Esophagus (tissue), 2 donors: ENCODE data around the gene DCTN2. TPM values are rescaled to one million over a fixed set of nuclear protein-coding genes. Genes with fewer than 3 reads are reported as not detected.

ENCODE experiments used
- H3K27ac ChIP-seq, 2 donors: one replicate each; pipeline ENCODE4 v1.5.1; 2013; ENCODE audit warnings: low read depth in 2 of 2, mild to moderate bottlenecking in 2 of 2, inconsistent platforms in 1 of 2, low read length in 1 of 2, moderate library complexity in 1 of 2
- H3K27me3 ChIP-seq, 2 donors: one replicate each; pipeline ENCODE4 v1.6.1; 2013; ENCODE audit warnings: low read length in 2 of 2, control low read depth in 1 of 2, mild to moderate bottlenecking in 1 of 2; ENCODE audit not compliant: insufficient read depth in 2 of 2, control insufficient read depth in 1 of 2
- H3K36me3 ChIP-seq, 2 donors: one replicate each; pipeline ENCODE4 v1.6.1; 2013; ENCODE audit warnings: low read length in 1 of 2; ENCODE audit not compliant: control insufficient read depth in 2 of 2, insufficient read depth in 2 of 2
- H3K4me1 ChIP-seq, 2 donors: one replicate each; pipeline ENCODE4 v1.6.1; 2013; ENCODE audit warnings: low read length in 1 of 2; ENCODE audit not compliant: control insufficient read depth in 2 of 2, insufficient read depth in 2 of 2
- H3K4me3 ChIP-seq, 2 donors: one replicate each; pipeline ENCODE4 v1.5.1; 2013; ENCODE audit warnings: low read length in 2 of 2, mild to moderate bottlenecking in 2 of 2, low read depth in 1 of 2, moderate library complexity in 1 of 2
- H3K9me3 ChIP-seq, 2 donors: one replicate each; pipeline ENCODE4 v1.6.1; 2013; ENCODE audit warnings: mild to moderate bottlenecking in 2 of 2, low read depth in 1 of 2, low read length in 1 of 2, moderate library complexity in 1 of 2; ENCODE audit not compliant: control insufficient read depth in 2 of 2, insufficient read depth in 1 of 2
- WGBS, 2 donors: extraction: QIAGEN DNeasy Blood & Tissue Kit; methylation state at CpG; one replicate each; pipeline ENCODE4 v1.1.7; 2013; 5-methylcytosine and 5-hydroxymethylcytosine counted together
- polyA plus RNA-seq, 2 donors: library from polyadenylated mRNA; stranded (reverse); fragments of 200-250 nt; gene quantifications; one replicate each; pipeline ENCODE4 v1.2.3, GENCODE V29; 2013
- donor health status: healthy with polysubstance abuse.
- donor health status: Bipolar disorder and iron deficiency.

The DCTN2 gene
- polyA plus RNA-seq, 2 donors, result 77.4 to 159 TPM

GRCh38 chr12:57488402-57489156 is 58.4 kb downstream of the DCTN2 start:
- Histone ChIP-seq H3K9me3 (no peaks in the 10 kb centered on the region), H3K27me3 (no peaks in the 10 kb centered on the region), H3K36me3 (peaks cover 5 to 10% of the 10 kb centered on the region in 2 donors), H3K4me1 (peaks cover 6 to 8% of the 10 kb centered on the region in 2 donors), H3K4me3 (peak overlapping the region; percentile 72 to 91), H3K27ac (peak overlapping the region; percentile 54 to 72)
- WGBS, 2 donors, result 27 to 30% methylated on average over 11 of the region's 11 CpGs

- H3K27ac ChIP-seq, result peak within 1 kb of the TSS; percentile 54 to 72
- peaks cover 5 to 10% of the 10 kb centered on the region in 2 donors for H3K36me3 ChIP-seq
- H3K9me3 ChIP-seq, result no peaks in the 10 kb centered on the region
- peaks cover 6 to 8% of the 10 kb centered on the region in 2 donors for H3K4me1 ChIP-seq
- H3K27me3 ChIP-seq, result no peaks in the 10 kb centered on the region
- 5 to 7% methylated on average over 46 to 47 of the region's 47 CpGs for WGBS, 2 donors
- peak within 1 kb of the TSS; percentile 72 to 91 for H3K4me3 ChIP-seq
Measured at GRCh38 chr12:57487597-57488401, 59.2 kb downstream of the DCTN2 start, which contains the start of gene MARS1. MARS1 (plus strand) TSS chr12:57488068; CDS start chr12:57488091, 23 bp downstream.

- Histone ChIP-seq H3K27me3 (no peaks in the 10 kb centered on the region), H3K36me3 (peaks cover 5 to 10% of the 10 kb centered on the region in 2 donors), H3K27ac (no peak overlapping the region), H3K9me3 (no peaks in the 10 kb centered on the region), H3K4me1 (peaks cover 6 to 8% of the 10 kb centered on the region in 2 donors), H3K4me3 (no peak overlapping the region)
- 84 to 86% methylated on average over 27 of the region's 27 CpGs for WGBS, 2 donors
Measured at GRCh38 chr12:57487055-57487596, 59.9 kb downstream of the DCTN2 start.

GRCh38 chr12:57485695-57486094 is 61.3 kb downstream of the DCTN2 start:
- H3K27ac ChIP-seq, result no peak overlapping the region
- H3K27me3 ChIP-seq, result peaks cover 0 to 2% of the 10 kb centered on the region in 2 donors
- no peaks in the 10 kb centered on the region for H3K9me3 ChIP-seq
- H3K36me3 ChIP-seq, result peaks cover 5 to 10% of the 10 kb centered on the region in 2 donors
- no peak overlapping the region for H3K4me3 ChIP-seq
- peaks cover 6 to 8% of the 10 kb centered on the region in 2 donors for H3K4me1 ChIP-seq

GRCh38 chr12:57483466-57483865 is 63.5 kb downstream of the DCTN2 start:
- no peak overlapping the region for H3K4me3 ChIP-seq
- 61 to 66% methylated on average over 5 of the region's 5 CpGs for whole genome bisulfite sequencing, 2 donors
- H3K36me3 ChIP-seq, result no peaks in the 10 kb centered on the region
- peaks cover 0 to 3% of the 10 kb centered on the region in 2 donors for H3K4me1 ChIP-seq
- peaks cover 0 to 2% of the 10 kb centered on the region in 2 donors for H3K27me3 ChIP-seq
- no peak overlapping the region for H3K27ac ChIP-seq
- no peaks in the 10 kb centered on the region for H3K9me3 ChIP-seq

GRCh38 chr12:57481671-57482070 is 65.3 kb downstream of the DCTN2 start:
- no peaks in the 10 kb centered on the region for H3K36me3 ChIP-seq
- 78 to 80% methylated on average over 1 of the region's 1 CpG for WGBS, 2 donors
- no peak overlapping the region for H3K4me3 ChIP-seq
- H3K9me3 ChIP-seq, result no peaks in the 10 kb centered on the region
- H3K27me3 ChIP-seq, result peaks cover 0 to 2% of the 10 kb centered on the region in 2 donors
- H3K27ac ChIP-seq, result no peak overlapping the region
- H3K4me1 ChIP-seq, result peaks cover 0 to 2% of the 10 kb centered on the region in 2 donors

Other genes starting within 250 kb of the DCTN2 start
- gene R3HDM2, start 116.1 kb downstream of the DCTN2 start, polyA plus RNA-seq, result 10 to 100 TPM; 10.4 to 12.4 TPM
- gene INHBC, start 112.4 kb downstream of the DCTN2 start, polyA plus RNA-seq, result under 1 TPM in 1 of 2 donors, not detected in 1; 0.01 TPM
- under 1 TPM in 1 of 2 donors, not detected in 1; 0.01 TPM for gene INHBE, start 91.9 kb downstream of the DCTN2 start, polyA plus RNA-seq
- under 1 TPM; 0.16 to 0.28 TPM for gene GLI1, start 87.4 kb downstream of the DCTN2 start, polyA plus RNA-seq
- 1 to 10 TPM; 4.3 to 9.2 TPM for gene ARHGAP9, start 67.3 kb downstream of the DCTN2 start, polyA plus RNA-seq
- gene MARS1, start 59.1 kb downstream of the DCTN2 start, polyA plus RNA-seq, result 100 to 1,000 TPM in 1 of 2 donors, 10 to 100 TPM in 1; 74.4 to 106 TPM
- 10 to 100 TPM; 19.8 to 30.7 TPM for gene DDIT3, start 26.7 kb downstream of the DCTN2 start, polyA plus RNA-seq
- 10 to 100 TPM; 14.7 to 35.0 TPM for gene MBD6, start 24.4 kb downstream of the DCTN2 start, polyA plus RNA-seq
- under 1 TPM; 0.12 to 0.24 TPM for gene KIF5A, start 2.9 kb upstream of the DCTN2 start, polyA plus RNA-seq
- gene PIP4K2C, start 44.0 kb upstream of the DCTN2 start, polyA plus RNA-seq, result 10 to 100 TPM in 1 of 2 donors, 1 to 10 TPM in 1; 9.4 to 20.3 TPM
- 10 to 100 TPM; 11.6 to 16.7 TPM for gene DTX3, start 57.6 kb upstream of the DCTN2 start, polyA plus RNA-seq
- gene ARHGEF25, start 64.2 kb upstream of the DCTN2 start, polyA plus RNA-seq, result 10 to 100 TPM; 18.4 to 20.8 TPM
- gene B4GALNT1, start 86.0 kb upstream of the DCTN2 start, polyA plus RNA-seq, result under 1 TPM; 0.10 to 0.18 TPM
- gene OS9, start 146.9 kb upstream of the DCTN2 start, polyA plus RNA-seq, result 100 to 1,000 TPM; 106 to 120 TPM
- gene AGAP2, start 191.6 kb upstream of the DCTN2 start, polyA plus RNA-seq, result under 1 TPM; 0.61 to 0.94 TPM
- 10 to 100 TPM; 16.3 to 19.8 TPM for gene TSPAN31, start 197.8 kb upstream of the DCTN2 start, polyA plus RNA-seq
- 10 to 100 TPM; 22.1 to 52.6 TPM for gene CDK4, start 205.1 kb upstream of the DCTN2 start, polyA plus RNA-seq
- gene MARCHF9, start 207.9 kb upstream of the DCTN2 start, polyA plus RNA-seq, result 10 to 100 TPM in 1 of 2 donors, 1 to 10 TPM in 1; 8.0 to 10.9 TPM
- gene CYP27B1, start 219.9 kb upstream of the DCTN2 start, polyA plus RNA-seq, result under 1 TPM; 0.64 to 0.96 TPM
- 10 to 100 TPM; 18.8 to 19.3 TPM for gene METTL1, start 224.9 kb upstream of the DCTN2 start, polyA plus RNA-seq
- gene EEF1AKMT3, start 225.4 kb upstream of the DCTN2 start, polyA plus RNA-seq, result 1 to 10 TPM; 1.1 to 2.4 TPM
- 10 to 100 TPM; 20.5 to 30.4 TPM for gene TSFM, start 235.6 kb upstream of the DCTN2 start, polyA plus RNA-seq